Testis (tissue), 3 donors: ENCODE measurements around the gene RPGRIP1. TPM values are rescaled to one million over a fixed set of nuclear protein-coding genes. Genes with fewer than 3 reads are reported as not detected.

ENCODE experiments used
- DNase-seq: peaks from one replicate; pipeline ENCODE4 v3.0.0-alpha.2; 2019
- H3K27ac ChIP-seq, 2 donors: fragments of 200-600 bp; sonication (generic); one replicate each; pipeline ENCODE4 v1.5.1; 2019
- H3K27me3 ChIP-seq: fragments of 200-600 bp; sonication (generic); one replicate; pipeline ENCODE4 v1.5.1; 2019
- H3K36me3 ChIP-seq: fragments of 200-600 bp; sonication (generic); one replicate; pipeline ENCODE4 v1.5.1; 2017; ENCODE audit warnings: low read depth; ENCODE audit errors: missing control alignments
- H3K4me1 ChIP-seq: fragments of 200-600 bp; sonication (generic); one replicate; pipeline ENCODE4 v1.5.1; 2019
- H3K4me3 ChIP-seq, 2 donors: fragments of 200-600 bp; sonication (generic); one replicate each; pipeline ENCODE4 v1.5.1; 2017 to 2019
- H3K9me3 ChIP-seq: fragments of 200-600 bp; sonication (generic); one replicate; pipeline ENCODE4 v1.5.1; 2017
- POLR2A ChIP-seq: fragments of 450-650 bp; IDR thresholded peaks from one replicate; pipeline ENCODE4 v1.6.1; 2017; ENCODE audit warnings: antibody characterized with exemption, mild to moderate bottlenecking, moderate library complexity
- WGBS, 2 donors: methylation state at CpG; one replicate each; pipeline ENCODE4 v1.1.5; 2018; 5-methylcytosine and 5-hydroxymethylcytosine counted together
- intact Hi-C: fragments of 100-400 bp; cut with DNase I; formaldehyde crosslinking; loops from one replicate; pipeline ENCODE4 v1.15.1; 2023; ENCODE audit warnings: low total_unique reads
- polyA plus RNA-seq: library from polyadenylated mRNA; stranded (reverse); fragments of 350-450 nt; fragmentation: Illumina TruSeq; extraction: RNeasy Lipid Tissue Mini Kit (QIAGEN cat#74804); gene quantifications from one replicate; pipeline ENCODE4 v1.2.3, GENCODE V29; 2014; ENCODE audit warnings: low read depth, low replicate concordance; ENCODE audit not compliant: insufficient read depth
- total RNA-seq, 2 donors: library from RNA; depleted of rRNA; stranded (reverse); fragments of >200 nt; gene quantifications; one replicate each; pipeline ENCODE4 v1.2.3, GENCODE V29; 2016
- TF ChIP-seq, protein P1 (sequence below), 3 experiments: fragments of 450-650 bp in 2 of 3; fragments of 200-600 bp in 1 of 3; sonication (generic) in 1 of 3; IDR thresholded peaks; one replicate each; pipeline ENCODE4 v1.5.1; 2016 to 2019; ENCODE audit warnings: antibody characterized with exemption in 3 of 3, mild to moderate bottlenecking in 2 of 3, moderate library complexity in 1 of 3

Gene RPGRIP1
- total and polyA plus RNA-seq, 3 donors from 2014 or later, result 35.7 to 110 (median 38.9) TPM

- no peaks in the 10 kb centered on the region for H3K36me3 ChIP-seq
- H3K4me1 ChIP-seq, result no peaks in the 10 kb centered on the region
- H3K27ac ChIP-seq, result no peak overlapping the region
- H3K4me3 ChIP-seq, result peak overlapping the region; percentile 42 to 48
- TF ChIP-seq, protein P1, sequence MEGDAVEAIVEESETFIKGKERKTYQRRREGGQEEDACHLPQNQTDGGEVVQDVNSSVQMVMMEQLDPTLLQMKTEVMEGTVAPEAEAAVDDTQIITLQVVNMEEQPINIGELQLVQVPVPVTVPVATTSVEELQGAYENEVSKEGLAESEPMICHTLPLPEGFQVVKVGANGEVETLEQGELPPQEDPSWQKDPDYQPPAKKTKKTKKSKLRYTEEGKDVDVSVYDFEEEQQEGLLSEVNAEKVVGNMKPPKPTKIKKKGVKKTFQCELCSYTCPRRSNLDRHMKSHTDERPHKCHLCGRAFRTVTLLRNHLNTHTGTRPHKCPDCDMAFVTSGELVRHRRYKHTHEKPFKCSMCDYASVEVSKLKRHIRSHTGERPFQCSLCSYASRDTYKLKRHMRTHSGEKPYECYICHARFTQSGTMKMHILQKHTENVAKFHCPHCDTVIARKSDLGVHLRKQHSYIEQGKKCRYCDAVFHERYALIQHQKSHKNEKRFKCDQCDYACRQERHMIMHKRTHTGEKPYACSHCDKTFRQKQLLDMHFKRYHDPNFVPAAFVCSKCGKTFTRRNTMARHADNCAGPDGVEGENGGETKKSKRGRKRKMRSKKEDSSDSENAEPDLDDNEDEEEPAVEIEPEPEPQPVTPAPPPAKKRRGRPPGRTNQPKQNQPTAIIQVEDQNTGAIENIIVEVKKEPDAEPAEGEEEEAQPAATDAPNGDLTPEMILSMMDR (IDR thresholded peaks at IDR 0.05), result no peak
- no peak for TF ChIP-seq POLR2A
- no peaks in the 10 kb centered on the region for H3K27me3 ChIP-seq
- intact Hi-C loops, result no loop called here
- WGBS, 2 donors, result 51 to 57% methylated on average over 8 of the region's 8 CpGs
- DNase-seq, result no peak
- no peaks in the 10 kb centered on the region for H3K9me3 ChIP-seq
These were observed 29.4 kb downstream of the RPGRIP1 start for GRCh38 chr14:21309238-21309636.

DNA sequence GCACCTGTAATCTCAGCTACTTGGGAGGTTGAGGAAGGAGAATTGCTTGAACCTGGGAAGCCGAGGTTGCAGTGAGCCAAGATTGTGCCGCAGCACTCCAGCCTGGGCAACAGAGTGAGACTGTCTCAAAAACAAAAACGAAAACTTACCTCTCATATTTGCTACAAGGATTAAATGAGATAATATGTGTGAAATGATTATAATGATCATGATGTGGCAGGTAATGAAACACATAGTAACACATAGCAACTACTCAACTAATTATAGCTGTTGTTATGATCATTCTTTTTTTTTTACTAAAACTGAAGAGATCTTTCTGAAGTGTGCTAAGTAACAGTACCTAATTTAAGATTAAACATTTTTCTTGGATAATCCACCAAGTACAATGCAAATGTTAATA, 30.1 kb downstream of the RPGRIP1 start:
- no peaks in the 10 kb centered on the region for H3K4me1 ChIP-seq
- no peaks in the 10 kb centered on the region for H3K36me3 ChIP-seq

DNA sequence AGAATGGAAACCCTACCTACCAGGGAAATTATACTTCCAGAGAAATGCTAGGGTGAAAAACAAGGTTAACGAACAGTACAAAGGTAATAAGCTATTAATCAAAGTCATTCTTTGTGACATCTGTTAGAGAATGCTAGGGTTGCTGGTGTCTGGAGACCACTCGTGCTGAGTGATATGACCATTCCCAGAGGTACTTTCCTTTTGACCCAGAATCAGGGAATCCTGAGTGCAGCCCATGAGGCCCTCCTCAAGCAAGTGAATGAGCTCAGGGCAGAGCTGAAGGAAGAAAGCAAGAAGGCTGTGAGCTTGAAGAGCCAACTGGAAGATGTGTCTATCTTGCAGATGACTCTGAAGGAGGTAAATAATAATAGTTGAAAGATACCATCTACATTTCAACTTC, 31.7 kb downstream of the RPGRIP1 start:
- no peaks in the 10 kb centered on the region for H3K4me1 ChIP-seq
- no peak overlapping the region for H3K4me3 ChIP-seq
- TF ChIP-seq POLR2A, result no peak
- TF ChIP-seq, protein P1 (IDR thresholded peaks at IDR 0.05), result no peak
- intact Hi-C loops, result no loop called here
- H3K27me3 ChIP-seq, result no peaks in the 10 kb centered on the region
- no peak for DNase-seq
- H3K27ac ChIP-seq, result no peak overlapping the region
- H3K36me3 ChIP-seq, result no peaks in the 10 kb centered on the region
- no peaks in the 10 kb centered on the region for H3K9me3 ChIP-seq
- WGBS, 2 donors, result 64 to 71% methylated on average over 2 of the region's 2 CpGs

More for the DNA sequence above, 30.1 kb downstream of the RPGRIP1 start:
- Histone ChIP-seq H3K27ac (no peak overlapping the region), H3K9me3 (no peaks in the 10 kb centered on the region), H3K27me3 (no peaks in the 10 kb centered on the region), H3K4me3 (no peak overlapping the region)
- no peak for DNase-seq
- intact Hi-C loops, result no loop called here
- no peak for TF ChIP-seq POLR2A
- TF ChIP-seq, protein P1 (IDR thresholded peaks at IDR 0.05), result no peak
- 87 to 89% methylated on average over 3 of the region's 3 CpGs for WGBS, 2 donors

GRCh38 chr14:21313512-21313911, 33.6 kb downstream of the RPGRIP1 start:
- H3K27me3 ChIP-seq, result no peaks in the 10 kb centered on the region
- no peaks in the 10 kb centered on the region for H3K9me3 ChIP-seq
- TF ChIP-seq POLR2A, result no peak
- TF ChIP-seq, protein P1 (IDR thresholded peaks at IDR 0.05), result no peak
- H3K36me3 ChIP-seq, result no peaks in the 10 kb centered on the region
- H3K27ac ChIP-seq, result no peak overlapping the region
- no peak overlapping the region for H3K4me3 ChIP-seq
- WGBS, 2 donors, result 86 to 89% methylated on average over 12 of the region's 12 CpGs
- intact Hi-C loops, result no loop called here
- DNase-seq, result no peak
- no peaks in the 10 kb centered on the region for H3K4me1 ChIP-seq

GRCh38 chr14:21317398-21317797, 37.5 kb downstream of the RPGRIP1 start:
- H3K4me1 ChIP-seq, result no peaks in the 10 kb centered on the region
- no peak for DNase-seq
- H3K9me3 ChIP-seq, result no peaks in the 10 kb centered on the region
- TF ChIP-seq POLR2A, result no peak
- TF ChIP-seq, protein P1 (IDR thresholded peaks at IDR 0.05), result no peak
- no peak overlapping the region for H3K4me3 ChIP-seq
- H3K27me3 ChIP-seq, result no peaks in the 10 kb centered on the region
- intact Hi-C loops, result no loop called here
- no peak overlapping the region for H3K27ac ChIP-seq
- 62 to 75% methylated on average over 3 of the region's 3 CpGs for WGBS, 2 donors
- no peaks in the 10 kb centered on the region for H3K36me3 ChIP-seq
